IPS-11a (cell line): Measurements from ENCODE around the gene CCDC190.
"Not testable (repeated sequence)": the region's sequence is repeated elsewhere in the genome, so short reads cannot be mapped to it uniquely, and the experiment has no call there.

Source experiments
- H3K4me3 ChIP-seq: one replicate; pipeline ENCODE4 v1.5.1; 2013; ENCODE audit warnings: low read depth, low read length, control low read depth

Gene CCDC190

GRCh38 chr1:162878000-162878596 is 17.1 kb upstream of the CCDC190 start:
- H3K4me3 ChIP-seq, result no peak overlapping the region

DNA sequence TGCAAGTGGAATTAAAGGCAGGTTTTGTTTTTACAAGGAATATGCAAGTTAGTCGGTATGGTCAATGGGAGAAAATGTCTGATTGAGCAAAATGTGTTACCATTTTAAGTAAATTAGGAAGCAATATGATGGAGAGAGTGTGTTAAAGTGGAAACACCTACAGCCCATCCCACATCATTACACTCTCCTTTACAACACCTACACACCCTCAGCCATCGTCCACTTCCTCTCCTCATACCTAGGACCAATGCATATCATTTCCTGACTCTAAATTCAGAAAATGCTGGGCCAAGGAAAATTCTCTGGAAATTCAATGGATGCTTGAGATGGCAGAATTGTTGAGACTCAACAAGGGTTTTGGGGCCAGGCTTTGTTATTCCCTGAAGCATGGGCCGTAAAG is 16.4 kb upstream of the CCDC190 start:
- no peak overlapping the region for H3K4me3 ChIP-seq

GRCh38 chr1:162876751-162877150 is 15.8 kb upstream of the CCDC190 start:
- H3K4me3 ChIP-seq, result no peak overlapping the region

GRCh38 chr1:162873671-162874666 is 13.0 kb upstream of the CCDC190 start:
- no peak overlapping the region for H3K4me3 ChIP-seq

DNA sequence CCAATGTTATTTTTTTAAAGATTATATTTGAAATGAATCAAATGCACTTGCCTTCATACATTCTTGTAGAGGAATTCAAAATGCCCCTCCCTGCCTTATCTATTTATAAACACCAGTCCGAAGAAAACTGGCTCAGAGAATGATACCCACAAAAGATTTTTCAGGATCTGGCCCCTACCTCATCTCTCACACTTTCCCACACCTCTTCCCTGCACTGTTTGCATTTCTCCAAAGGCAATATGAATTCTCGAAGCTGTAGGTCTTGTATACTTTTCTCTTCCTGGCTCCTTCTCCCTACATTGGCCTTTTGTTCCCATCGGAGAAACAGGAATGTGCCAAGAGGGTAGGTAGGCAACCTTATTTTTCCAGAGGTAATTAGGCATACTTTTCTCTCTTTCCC is 12.0 kb upstream of the CCDC190 start:
- no peak overlapping the region for H3K4me3 ChIP-seq

- not testable (repeated sequence) for H3K4me3 ChIP-seq
Measured at GRCh38 chr1:162871417-162871816, 10.4 kb upstream of the CCDC190 start.

GRCh38 chr1:162868972-162869371 is 8.0 kb upstream of the CCDC190 start:
- H3K4me3 ChIP-seq, result no peak overlapping the region

DNA sequence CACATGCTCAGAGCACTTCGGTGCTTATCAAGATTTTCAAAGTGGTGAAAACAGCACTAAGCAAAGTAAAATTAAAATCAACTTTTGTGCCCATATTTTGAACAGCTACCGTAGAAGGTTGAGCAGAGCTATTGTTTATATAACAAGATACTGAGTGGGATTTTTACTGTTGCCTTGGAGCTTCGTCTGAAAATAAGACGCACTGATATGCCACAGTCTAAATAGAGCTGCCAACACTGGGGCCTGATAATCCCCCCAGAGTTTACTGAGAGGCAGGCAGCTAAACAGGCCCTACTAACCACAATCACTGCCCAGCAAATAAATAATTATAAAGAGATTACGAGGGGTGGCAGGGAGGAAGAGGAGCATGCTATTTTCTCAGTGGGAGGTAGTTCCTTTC is 650 bp upstream of the CCDC190 start:
- H3K4me3 ChIP-seq, result no peak overlapping the region

- H3K4me3 ChIP-seq, result no peak overlapping the region
Measured at GRCh38 chr1:162859191-162859590, 1.8 kb downstream of the CCDC190 start.

- no peak overlapping the region for H3K4me3 ChIP-seq
Measured at GRCh38 chr1:162857850-162858249, 3.1 kb downstream of the CCDC190 start.

- H3K4me3 ChIP-seq, result no peak overlapping the region
Measured at GRCh38 chr1:162856260-162856659, 4.7 kb downstream of the CCDC190 start.

- no peak overlapping the region for H3K4me3 ChIP-seq
Measured at GRCh38 chr1:162855461-162856150, 5.4 kb downstream of the CCDC190 start.

DNA sequence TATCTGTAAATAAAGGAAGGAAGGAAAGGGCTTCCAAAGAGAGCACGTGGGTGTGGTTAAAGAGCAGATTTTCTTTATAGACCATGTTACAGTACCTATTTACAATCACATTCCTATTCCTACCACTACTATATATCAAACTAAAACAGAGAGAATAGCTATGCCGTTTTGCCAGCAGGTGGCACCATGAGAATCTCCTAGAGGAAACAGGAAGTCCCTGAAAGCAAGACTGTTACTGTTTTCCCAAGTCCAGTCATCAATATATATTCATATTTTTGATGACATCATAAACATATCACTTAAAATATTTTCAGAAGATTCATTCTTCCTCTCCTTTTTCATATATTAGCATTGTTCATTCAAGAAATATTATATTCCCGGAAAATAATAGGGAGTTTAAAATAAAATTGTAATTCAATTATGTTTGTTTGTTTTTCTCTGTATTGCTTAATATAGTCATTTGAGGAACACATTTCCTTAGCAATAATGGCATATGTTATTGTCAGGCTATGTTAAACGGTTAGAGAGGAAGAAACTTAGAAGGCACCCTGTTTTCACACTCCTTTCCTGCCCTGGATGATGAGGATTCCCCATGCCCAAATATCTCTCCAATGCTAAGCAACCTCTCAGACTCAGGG is 6.6 kb downstream of the CCDC190 start:
- no peak overlapping the region for H3K4me3 ChIP-seq

DNA sequence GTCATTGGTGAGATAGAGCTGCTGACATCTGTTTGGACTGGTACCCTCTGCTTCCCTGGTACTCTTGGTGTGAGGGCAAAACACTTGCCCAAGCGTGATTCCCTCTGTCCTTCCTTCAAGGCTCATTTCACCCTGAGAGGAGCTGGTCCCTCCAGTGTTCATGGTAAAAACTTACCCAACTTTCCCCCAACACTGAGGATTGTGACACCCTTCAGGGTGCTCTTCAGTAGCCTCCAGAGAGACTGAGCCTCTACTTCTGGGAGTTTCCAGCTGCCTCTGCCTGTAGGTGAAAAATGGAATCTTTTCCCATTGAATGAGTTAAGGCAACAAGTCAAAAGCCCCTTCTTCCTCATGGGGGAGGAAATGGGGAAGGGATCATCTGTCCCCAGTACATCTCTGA is 9.6 kb downstream of the CCDC190 start:
- H3K4me3 ChIP-seq, result no peak overlapping the region

DNA sequence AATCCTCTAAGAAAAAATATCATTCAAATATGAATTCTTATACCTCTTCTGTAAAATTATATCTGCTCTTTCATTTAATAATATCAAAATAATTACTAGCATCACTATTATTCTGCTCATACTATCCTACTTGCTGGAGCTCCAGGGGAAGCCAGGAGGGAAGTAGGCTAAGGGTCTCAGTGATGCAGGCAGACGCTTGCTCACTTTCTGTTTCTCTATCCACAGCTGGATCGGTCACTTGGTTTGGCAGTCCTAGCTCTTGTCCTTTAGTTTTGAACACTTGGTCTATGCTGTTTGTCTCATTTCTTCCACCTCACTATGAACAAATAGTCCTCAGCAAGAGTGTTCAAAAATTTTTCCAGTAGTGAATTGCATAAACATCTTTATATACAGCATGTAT is 11.3 kb downstream of the CCDC190 start:
- H3K4me3 ChIP-seq, result no peak overlapping the region

DNA sequence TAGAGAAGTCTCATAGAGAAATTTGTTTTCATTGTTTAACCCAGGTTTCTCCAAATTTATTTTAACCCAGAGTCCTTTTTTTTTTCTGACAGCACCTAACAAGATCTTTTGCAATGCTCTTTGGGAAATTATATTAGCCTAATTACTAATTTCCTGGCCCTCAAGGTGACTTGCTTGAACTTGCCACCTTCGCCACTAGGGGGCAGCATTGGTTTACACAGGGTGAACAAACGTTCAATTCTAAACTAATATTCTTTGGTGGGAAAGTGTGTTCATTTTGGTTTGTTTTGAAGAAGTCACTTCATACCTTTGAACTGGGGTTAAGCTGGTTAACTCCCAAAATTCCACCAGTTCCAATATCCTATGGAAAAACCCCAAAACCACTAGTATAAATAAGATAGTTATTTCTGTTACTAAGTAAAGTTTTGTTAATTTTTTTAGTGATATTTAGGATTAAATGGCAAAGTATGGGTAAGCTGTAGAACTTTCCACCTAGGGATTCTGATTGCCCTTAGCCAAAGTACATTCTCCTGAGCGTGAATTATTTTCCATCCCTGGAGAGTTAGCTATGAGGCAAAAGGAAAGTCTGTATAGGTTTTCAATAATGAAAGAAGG is 13.0 kb downstream of the CCDC190 start:
- no peak overlapping the region for H3K4me3 ChIP-seq

DNA sequence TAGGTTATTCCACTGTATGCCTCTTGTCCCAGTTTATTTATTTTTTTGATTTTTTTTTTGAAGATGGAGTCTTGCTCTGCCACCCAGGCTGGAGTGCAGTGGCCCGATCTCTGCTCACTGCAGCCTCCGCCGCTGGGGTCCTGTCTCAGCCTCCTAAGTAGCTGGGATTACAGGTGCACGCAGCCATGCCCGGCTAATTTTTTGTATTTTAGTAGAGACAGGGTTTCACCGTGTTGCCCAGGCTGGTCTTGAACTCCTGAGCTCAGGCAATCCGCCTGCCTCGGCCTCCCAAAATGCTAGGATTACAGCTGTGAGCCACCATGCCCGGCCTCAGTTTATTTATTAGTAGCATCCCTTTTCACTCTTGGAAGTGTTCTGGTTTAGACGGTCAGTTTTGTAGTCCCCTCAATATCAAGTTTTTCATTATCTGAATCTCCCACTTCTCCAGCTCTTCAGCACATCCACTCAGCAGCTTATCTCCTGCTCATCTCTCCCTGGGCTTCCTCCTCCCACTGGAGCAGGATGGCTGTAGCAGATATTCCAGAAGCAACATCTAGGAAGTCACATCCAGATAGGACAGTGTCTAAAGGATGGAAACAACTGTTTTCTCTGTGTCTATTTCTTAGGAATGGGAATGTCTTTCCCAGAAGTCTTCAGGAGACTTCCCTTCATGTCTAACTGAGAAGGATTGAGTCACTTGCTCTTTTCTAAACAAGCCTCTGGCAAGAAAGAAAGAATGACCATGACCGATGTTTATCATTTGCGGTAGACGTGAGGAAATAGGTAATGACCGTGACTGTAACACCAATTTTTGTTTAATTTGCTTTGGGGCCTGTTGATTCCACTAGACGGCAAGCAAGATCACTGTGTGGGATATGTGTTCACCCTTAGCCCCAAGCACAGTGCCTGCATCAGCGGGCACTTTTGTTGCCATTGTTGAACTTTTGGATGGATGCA is 14.4 kb downstream of the CCDC190 start:
- no peak overlapping the region for H3K4me3 ChIP-seq

- no peak overlapping the region for H3K4me3 ChIP-seq
Measured at GRCh38 chr1:162844153-162844552, 16.8 kb downstream of the CCDC190 start.

DNA sequence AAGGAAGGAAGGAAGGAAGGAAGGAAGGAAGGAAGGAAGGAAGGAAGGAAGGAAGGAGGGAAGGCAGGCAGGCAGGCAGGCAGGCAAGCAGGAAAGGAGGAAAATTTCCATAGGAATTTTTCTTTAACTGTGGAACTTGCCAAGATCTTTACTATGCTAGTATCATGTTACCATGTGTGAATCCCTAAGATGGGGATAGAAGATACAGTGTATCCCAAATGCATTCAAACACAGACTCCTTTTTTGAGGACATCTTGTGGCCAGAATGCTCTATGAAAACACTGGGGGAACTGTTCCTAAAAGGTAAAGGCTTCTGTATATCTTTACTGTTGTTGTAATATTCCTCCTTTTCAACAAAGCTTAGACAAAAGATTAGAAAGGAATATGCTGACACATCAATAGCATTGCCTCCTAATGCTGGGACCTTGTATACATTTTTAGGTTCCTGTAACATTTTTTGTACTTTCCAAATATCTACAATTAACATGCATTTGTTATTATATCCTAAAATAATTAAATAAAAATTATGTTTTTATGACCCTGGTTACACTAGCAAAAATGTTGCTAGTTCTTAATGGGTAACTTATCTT is 20.6 kb downstream of the CCDC190 start:
- no peak overlapping the region for H3K4me3 ChIP-seq
